ENCODE data around the gene CTNND1.

DNA sequence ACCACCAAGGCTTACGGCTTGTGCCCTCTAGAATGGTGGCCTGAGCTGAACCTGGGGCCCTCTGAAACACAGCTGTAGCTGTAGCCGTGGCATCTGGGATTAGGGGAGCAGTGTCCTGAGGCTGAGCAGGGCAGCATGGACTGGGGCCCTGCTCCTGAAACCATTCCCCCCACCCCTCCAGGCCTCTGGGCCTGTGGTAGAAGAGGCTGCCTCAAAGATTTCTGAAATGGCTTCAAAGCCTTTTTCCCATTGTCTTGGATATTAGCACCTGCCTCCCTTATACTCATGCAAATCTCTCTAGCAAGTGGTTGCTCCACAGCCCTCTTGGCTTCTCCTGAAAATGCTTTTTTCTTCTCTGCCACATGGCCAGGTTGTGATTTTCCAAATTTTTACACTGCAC is 106.9 kb downstream of the CTNND1 start:
- no peak for TF ChIP-seq GATA2 (IDR thresholded peaks at IDR 0.05; ENCODE audit: low read depth, low read length)
- TF ChIP-seq GATA3 (IDR thresholded peaks at IDR 0.05; ENCODE audit: low read depth, low read length) = no peak

All from SH-SY5Y (cell line).